HUDEP-2 (cell line): Measurements from ENCODE around the gene TIMMDC1.

ENCODE experiments used
- DNase-seq, 76 experiments: peaks; one replicate each; lab custom pipeline; 2025; ENCODE audit not compliant: unreplicated experiment in 76 of 76; lab: John Stamatoyannopoulos, UW

Gene TIMMDC1

GRCh38 chr3:119498186-119499011, at the start of gene TIMMDC1:
TIMMDC1 (plus strand) TSS chr3:119498547; CDS start chr3:119498734, 187 bp downstream.
- DNase-seq = peak; percentile 54 to 97 (median 93)

- DNase-seq = no peak
These were observed 44.5 kb upstream of the TIMMDC1 start for GRCh38 chr3:119453822-119454221.

- DNase-seq = peak in 4 of 76 experiments; percentile 3 to 16 (median 10)
These were observed 41.9 kb upstream of the TIMMDC1 start for GRCh38 chr3:119456469-119456868.

- DNase-seq = no peak
These were observed 41.1 kb upstream of the TIMMDC1 start for GRCh38 chr3:119457246-119457645.

- DNase-seq = peak; percentile 27 to 98 (median 94)
These were observed 34.9 kb upstream of the TIMMDC1 start, which contains the start of gene TMEM39A for GRCh38 chr3:119463171-119464169. TMEM39A (minus strand) TSS chr3:119463615; CDS start chr3:119462074, 1,541 bp downstream.

- DNase-seq = peak in 5 of 76 experiments; percentile 15 to 48 (median 20)
These were observed 30.3 kb upstream of the TIMMDC1 start for GRCh38 chr3:119468041-119468440.

GRCh38 chr3:119469418-119470189, 28.7 kb upstream of the TIMMDC1 start:
- no peak for DNase-seq

- no peak for DNase-seq
These were observed 27.5 kb upstream of the TIMMDC1 start for GRCh38 chr3:119470866-119471265.

- no peak for DNase-seq
These were observed 17.3 kb upstream of the TIMMDC1 start for GRCh38 chr3:119481079-119481478.

GRCh38 chr3:119483101-119483500, 15.2 kb upstream of the TIMMDC1 start:
- no peak for DNase-seq

GRCh38 chr3:119485563-119485962, 12.8 kb upstream of the TIMMDC1 start:
- no peak for DNase-seq

GRCh38 chr3:119490153-119490552, 8.2 kb upstream of the TIMMDC1 start:
- DNase-seq = no peak

- no peak for DNase-seq
These were observed 6.2 kb upstream of the TIMMDC1 start for GRCh38 chr3:119492128-119492527.

GRCh38 chr3:119492810-119493209, 5.5 kb upstream of the TIMMDC1 start:
- no peak for DNase-seq

GRCh38 chr3:119494597-119494996, 3.8 kb upstream of the TIMMDC1 start:
- DNase-seq = no peak

GRCh38 chr3:119497820-119498185, 544 bp upstream of the TIMMDC1 start:
- DNase-seq = peak in 16 of 76 experiments; percentile 0 to 51 (median 14)

GRCh38 chr3:119500265-119500664, 1.9 kb downstream of the TIMMDC1 start:
- DNase-seq = no peak

- DNase-seq = no peak
These were observed 2.6 kb downstream of the TIMMDC1 start for GRCh38 chr3:119500901-119501300.

GRCh38 chr3:119506631-119507030, 8.3 kb downstream of the TIMMDC1 start:
- DNase-seq = peak in 1 of 76 experiments; percentile 7

- no peak for DNase-seq
These were observed 9.1 kb downstream of the TIMMDC1 start for GRCh38 chr3:119507404-119507803.
